Left lung (tissue), 10 donors: ENCODE results near the gene SMTNL2. TPM values are rescaled to one million over a fixed set of nuclear protein-coding genes. Genes with fewer than 3 reads are reported as not detected.
"Not testable (repeated sequence)": the region's sequence is repeated elsewhere in the genome, so short reads cannot be mapped to it uniquely, and the experiment has no call there.

Source experiments
- ATAC-seq: fragments of 200-7000 bp; cut with Tn5 transposase; one replicate; pipeline ENCODE4 v1.9.1; 2020; ENCODE audit warnings: moderate library complexity
- DNase-seq, 4 donors: peaks; one replicate each; pipeline ENCODE4 v3.0.0-alpha.2; 2013 to 2020
- H3K27ac ChIP-seq, 2 donors: fragments of 200-600 bp; sonication (generic) in 1 of 2; one replicate each; pipeline versions ENCODE4 v1.5.0 to v1.8.0; 2020 to 2021
- H3K27me3 ChIP-seq, 2 donors: fragments of 200-600 bp; sonication (generic) in 1 of 2; one replicate each; pipeline versions ENCODE4 v1.5.0 to v1.8.0; 2020 to 2021
- H3K36me3 ChIP-seq, 2 donors: fragments of 200-600 bp; sonication (generic) in 1 of 2; one replicate each; pipeline versions ENCODE4 v1.5.0 to v1.8.0; 2020 to 2021
- H3K4me1 ChIP-seq, 2 donors: fragments of 200-600 bp; one replicate each; pipeline ENCODE4 v1.8.0; 2021
- H3K4me3 ChIP-seq, 2 donors: fragments of 200-600 bp; sonication (generic) in 1 of 2; one replicate each; pipeline versions ENCODE4 v1.5.0 to v1.8.0; 2020 to 2021; ENCODE audit warnings: mild to moderate bottlenecking in 1 of 2
- H3K9me3 ChIP-seq, 2 donors: fragments of 200-600 bp; sonication (generic) in 1 of 2; one replicate each; pipeline versions ENCODE4 v1.5.0 to v1.8.0; 2020 to 2021
- CTCF ChIP-seq, 2 donors: fragments of 200-600 bp; sonication (generic) in 1 of 2; IDR thresholded peaks; one replicate each; pipeline versions ENCODE4 v1.5.0 to v1.8.0; 2021; ENCODE audit warnings: antibody characterized with exemption in 2 of 2
- intact Hi-C, 2 donors: fragments of 100-400 bp; cut with DNase I; formaldehyde crosslinking; loops; one replicate each; pipeline versions ENCODE4 v1.11.2 to v1.14.2; 2022
- polyA plus RNA-seq, 6 donors: library from polyadenylated mRNA; unstranded; fragments of 120-200 nt; gene quantifications; one replicate each; pipeline ENCODE4 v1.2.1, GENCODE V29; 2013; ENCODE audit not compliant: insufficient read length in 6 of 6
- total RNA-seq, 2 donors: library from RNA; stranded (reverse); fragmentation: NEBNext Ultra II Directional; extraction: Animal tissue kit (Norgen Biotek cat#: 25700); gene quantifications; one replicate each; pipeline ENCODE4 v1.2.1, GENCODE V29; 2021
- donor health status: DM: no; HTN: yes; CAD: no.
- donor health status: DM: no; HTN: no; CAD: no.

Gene SMTNL2
- total and polyA plus RNA-seq, 8 donors: 5.5 to 25.8 (median 21.2) TPM

- ATAC-seq (peak; percentile 22), DNase-seq (no peak)
- Histone ChIP-seq H3K36me3 (no peaks in the 10 kb centered on the region), H3K27me3 (no peaks in the 10 kb centered on the region), H3K9me3 (no peaks in the 10 kb centered on the region), H3K27ac (no peak overlapping the region), H3K4me3 (no peak overlapping the region), H3K4me1 (no peaks in the 10 kb centered on the region)
- intact Hi-C loops: no loop called here
- no peak for TF ChIP-seq CTCF (IDR thresholded peaks at IDR 0.05)
Measured at GRCh38 chr17:4573669-4574068, 10.7 kb upstream of the SMTNL2 start.

GRCh38 chr17:4574448-4575045 lies 9.8 kb upstream of the SMTNL2 start:
- H3K36me3 ChIP-seq: no peaks in the 10 kb centered on the region
- H3K27me3 ChIP-seq: no peaks in the 10 kb centered on the region
- intact Hi-C loops: no loop called here
- DNase-seq: no peak
- H3K27ac ChIP-seq: no peak overlapping the region
- H3K4me1 ChIP-seq: no peaks in the 10 kb centered on the region
- H3K4me3 ChIP-seq: no peak overlapping the region
- no peak for ATAC-seq
- no peak for TF ChIP-seq CTCF (IDR thresholded peaks at IDR 0.05)
- no peaks in the 10 kb centered on the region for H3K9me3 ChIP-seq

- H3K36me3 ChIP-seq: no peaks in the 10 kb centered on the region
- H3K27ac ChIP-seq: no peak overlapping the region
- no peak overlapping the region for H3K4me3 ChIP-seq
- H3K27me3 ChIP-seq: no peaks in the 10 kb centered on the region
- H3K4me1 ChIP-seq: no peaks in the 10 kb centered on the region
- intact Hi-C loops: no loop called here
- no peak for DNase-seq
- H3K9me3 ChIP-seq: no peaks in the 10 kb centered on the region
- no peak for TF ChIP-seq CTCF (IDR thresholded peaks at IDR 0.05)
- ATAC-seq: no peak
Measured at GRCh38 chr17:4576161-4576558, 8.2 kb upstream of the SMTNL2 start.

- Histone ChIP-seq H3K9me3 (no peaks in the 10 kb centered on the region), H3K27ac (no peak overlapping the region), H3K4me3 (no peak overlapping the region), H3K4me1 (no peaks in the 10 kb centered on the region), H3K36me3 (no peaks in the 10 kb centered on the region), H3K27me3 (peaks cover 0 to 4% of the 10 kb centered on the region in 2 donors)
- intact Hi-C loops: no loop called here
- TF ChIP-seq CTCF (IDR thresholded peaks at IDR 0.05): no peak
- ATAC-seq (no peak), DNase-seq (peak in 1 of 4 donors; percentile 86)
Measured at GRCh38 chr17:4576729-4577322, 7.5 kb upstream of the SMTNL2 start.

- no peaks in the 10 kb centered on the region for H3K9me3 ChIP-seq
- DNase-seq: no peak
- peaks cover 0 to 11% of the 10 kb centered on the region in 2 donors for H3K27me3 ChIP-seq
- H3K27ac ChIP-seq: no peak overlapping the region
- H3K4me3 ChIP-seq: no peak overlapping the region
- intact Hi-C loops: no loop called here
- TF ChIP-seq CTCF (IDR thresholded peaks at IDR 0.05): no peak
- no peaks in the 10 kb centered on the region for H3K4me1 ChIP-seq
- no peaks in the 10 kb centered on the region for H3K36me3 ChIP-seq
- no peak for ATAC-seq
Measured at GRCh38 chr17:4577386-4577993, 6.8 kb upstream of the SMTNL2 start.

GRCh38 chr17:4578349-4578748 lies 6.0 kb upstream of the SMTNL2 start:
- ATAC-seq, H3K4me3 ChIP-seq, intact Hi-C loops, H3K36me3 ChIP-seq, H3K9me3 ChIP-seq, DNase-seq, H3K4me1 ChIP-seq, H3K27ac ChIP-seq: not testable (repeated sequence)
- H3K27me3 ChIP-seq: peaks cover 6 to 20% of the 10 kb centered on the region in 2 donors
